NT2/D1 (cell line): ENCODE measurements around the gene AXIN1.

Experiments used
- DNase-seq: peaks from one replicate; pipeline ENCODE4 v3.0.0-alpha.2; 2011; ENCODE audit warnings: low read depth, low spot score
- H3K27me3 ChIP-seq: 2 replicates; pipeline ENCODE4 v1.6.0; 2011; ENCODE audit warnings: mild to moderate bottlenecking; ENCODE audit not compliant: insufficient read length, insufficient read depth
- H3K36me3 ChIP-seq: 2 replicates; pipeline ENCODE4 v1.6.1; 2011; ENCODE audit warnings: mild to moderate bottlenecking, low read length, mixed read lengths; ENCODE audit not compliant: insufficient read depth, insufficient read length
- H3K4me1 ChIP-seq: 2 replicates; pipeline ENCODE4 v1.5.1; 2011; ENCODE audit not compliant: insufficient read depth, insufficient read length
- H3K4me3 ChIP-seq: 2 replicates; pipeline ENCODE4 v1.5.1; 2011; ENCODE audit warnings: low read depth; ENCODE audit not compliant: insufficient read length
- H3K9ac ChIP-seq: 2 replicates; pipeline ENCODE4 v1.6.0; 2011; ENCODE audit warnings: low read depth; ENCODE audit not compliant: insufficient read length
- H3K9me3 ChIP-seq: 2 replicates; pipeline ENCODE4 v1.5.1; 2011; ENCODE audit warnings: mild to moderate bottlenecking, low read length; ENCODE audit not compliant: insufficient read depth
- SUZ12 ChIP-seq: IDR thresholded peaks from 2 replicates; pipeline ENCODE4 v1.6.1; 2011; ENCODE audit not compliant: insufficient read length, insufficient read depth; ENCODE audit errors: extremely low read depth
- YY1 ChIP-seq: IDR thresholded peaks from 2 replicates; pipeline ENCODE4 v1.6.1; 2011; ENCODE audit not compliant: insufficient read length, insufficient read depth
- ZNF274 ChIP-seq: IDR thresholded peaks from 2 replicates; pipeline ENCODE4 v1.6.1; 2011; ENCODE audit warnings: mild to moderate bottlenecking, low read depth, low read length

Gene AXIN1

DNA sequence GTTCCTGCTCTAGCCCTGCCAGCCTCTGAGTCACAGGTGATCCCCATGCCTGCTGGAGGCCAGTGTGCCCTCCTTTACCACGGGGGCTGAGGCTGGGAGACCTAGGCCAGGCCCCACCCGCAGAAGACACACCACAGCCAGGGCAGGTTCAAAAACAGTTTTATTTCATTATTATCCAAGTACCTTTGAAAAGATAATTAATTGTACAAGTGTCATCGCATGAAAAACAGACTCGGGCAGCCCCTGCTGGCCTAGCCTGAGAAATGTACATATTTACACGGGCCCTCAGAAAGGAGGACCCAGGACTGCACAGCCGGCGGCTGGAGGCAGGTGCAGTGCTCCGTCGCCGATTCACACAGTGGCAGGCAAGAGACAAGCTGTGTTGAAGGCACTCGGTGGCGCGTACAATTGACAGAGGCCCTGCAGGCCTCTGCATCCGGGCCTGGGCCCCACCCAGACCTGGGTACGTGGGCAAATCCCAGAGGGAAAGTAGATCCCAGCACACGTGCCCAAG lies 65.2 kb downstream of the AXIN1 start:
- peaks cover 68% of the 10 kb centered on the region for H3K36me3 ChIP-seq
- DNase-seq, result no peak
- no peaks in the 10 kb centered on the region for H3K9me3 ChIP-seq
- no peaks in the 10 kb centered on the region for H3K4me1 ChIP-seq
- H3K4me3 ChIP-seq, result no peak overlapping the region
- H3K27me3 ChIP-seq, result no peaks in the 10 kb centered on the region
- H3K9ac ChIP-seq, result no peak overlapping the region
- no peak for TF ChIP-seq YY1
- TF ChIP-seq ZNF274, result no peak
- no peak for TF ChIP-seq SUZ12

DNA sequence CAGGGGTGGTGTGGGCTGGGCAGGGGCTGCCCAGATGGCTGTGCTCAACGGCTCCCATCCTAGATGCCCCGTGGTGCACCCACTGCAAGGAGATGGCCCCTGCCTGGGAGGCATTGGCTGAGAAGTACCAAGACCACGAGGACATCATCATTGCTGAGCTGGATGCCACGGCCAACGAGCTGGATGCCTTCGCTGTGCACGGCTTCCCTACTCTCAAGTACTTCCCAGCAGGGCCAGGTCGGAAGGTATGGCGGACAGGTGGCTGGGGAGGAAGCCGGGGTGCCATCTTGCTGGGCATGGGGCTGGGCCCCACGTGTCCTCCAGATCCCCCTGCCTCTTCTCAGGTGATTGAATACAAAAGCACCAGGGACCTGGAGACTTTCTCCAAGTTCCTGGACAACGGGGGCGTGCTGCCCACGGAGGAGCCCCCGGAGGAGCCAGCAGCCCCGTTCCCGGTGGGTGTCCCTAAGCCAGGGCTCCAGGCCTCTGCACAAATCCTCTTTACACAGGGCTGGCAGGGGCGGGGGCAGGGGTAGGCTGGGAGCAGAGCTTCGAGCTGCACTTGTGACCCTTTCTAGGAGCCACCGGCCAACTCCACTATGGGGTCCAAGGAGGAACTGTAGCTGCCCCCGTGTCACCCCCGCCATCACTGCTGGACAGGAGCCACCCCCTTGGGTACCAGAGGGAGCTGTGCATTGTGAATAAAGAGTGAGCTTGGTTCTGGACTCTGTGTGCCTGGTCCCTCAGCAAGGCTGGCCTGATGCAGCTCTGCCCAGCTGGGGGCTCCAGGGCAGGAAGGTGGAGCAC lies 65.8 kb downstream of the AXIN1 start:
- no peak for DNase-seq
- TF ChIP-seq YY1, result no peak
- TF ChIP-seq SUZ12, result no peak
- TF ChIP-seq ZNF274, result no peak
- Histone ChIP-seq H3K27me3 (peaks cover 4% of the 10 kb centered on the region), H3K9me3 (no peaks in the 10 kb centered on the region), H3K36me3 (peaks cover 62% of the 10 kb centered on the region), H3K9ac (no peak overlapping the region), H3K4me3 (no peak overlapping the region), H3K4me1 (no peaks in the 10 kb centered on the region)

DNA sequence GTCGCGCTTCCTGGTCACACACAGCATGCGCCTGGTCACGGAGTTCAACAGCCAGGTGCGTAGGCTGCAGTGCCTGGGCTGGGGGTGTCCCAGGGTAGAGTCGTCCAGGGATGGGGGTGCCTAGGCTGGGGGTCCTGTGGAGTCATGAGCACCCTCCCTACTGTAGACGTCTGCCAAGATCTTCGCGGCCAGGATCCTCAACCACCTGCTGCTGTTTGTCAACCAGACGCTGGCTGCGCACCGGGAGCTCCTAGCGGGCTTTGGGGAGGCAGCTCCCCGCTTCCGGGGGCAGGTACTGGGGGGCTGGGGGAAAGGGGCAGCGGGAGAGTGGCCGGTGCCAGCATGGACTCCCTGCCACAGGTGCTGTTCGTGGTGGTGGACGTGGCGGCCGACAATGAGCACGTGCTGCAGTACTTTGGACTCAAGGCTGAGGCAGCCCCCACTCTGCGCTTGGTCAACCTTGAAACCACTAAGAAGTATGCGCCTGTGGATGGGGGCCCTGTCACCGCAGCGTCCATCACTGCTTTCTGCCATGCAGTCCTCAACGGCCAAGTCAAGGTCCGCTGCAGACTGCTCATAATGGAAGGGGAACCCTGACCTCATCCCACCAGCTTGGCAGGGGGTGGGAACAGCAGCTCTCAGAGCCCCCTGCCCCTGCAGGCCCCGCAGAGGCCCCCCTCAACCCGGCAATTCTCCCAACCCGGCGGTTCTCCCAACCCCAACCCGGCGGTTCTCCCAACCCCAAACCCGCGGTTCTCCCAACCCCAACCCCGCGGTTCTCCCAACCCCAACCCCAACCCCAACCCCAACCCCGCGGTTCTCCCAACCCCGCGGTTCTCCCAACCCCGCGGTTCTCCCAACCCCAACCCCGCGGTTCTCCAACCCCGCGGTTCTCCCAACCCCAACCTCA lies 67.1 kb downstream of the AXIN1 start:
- TF ChIP-seq ZNF274, result no peak
- no peak for TF ChIP-seq YY1
- no peak for TF ChIP-seq SUZ12
- peaks cover 16% of the 10 kb centered on the region for H3K27me3 ChIP-seq
- no peaks in the 10 kb centered on the region for H3K9me3 ChIP-seq
- H3K4me3 ChIP-seq, result no peak overlapping the region
- H3K4me1 ChIP-seq, result peaks cover 2% of the 10 kb centered on the region
- H3K9ac ChIP-seq, result no peak overlapping the region
- H3K36me3 ChIP-seq, result peaks cover 49% of the 10 kb centered on the region
- DNase-seq, result no peak

DNA sequence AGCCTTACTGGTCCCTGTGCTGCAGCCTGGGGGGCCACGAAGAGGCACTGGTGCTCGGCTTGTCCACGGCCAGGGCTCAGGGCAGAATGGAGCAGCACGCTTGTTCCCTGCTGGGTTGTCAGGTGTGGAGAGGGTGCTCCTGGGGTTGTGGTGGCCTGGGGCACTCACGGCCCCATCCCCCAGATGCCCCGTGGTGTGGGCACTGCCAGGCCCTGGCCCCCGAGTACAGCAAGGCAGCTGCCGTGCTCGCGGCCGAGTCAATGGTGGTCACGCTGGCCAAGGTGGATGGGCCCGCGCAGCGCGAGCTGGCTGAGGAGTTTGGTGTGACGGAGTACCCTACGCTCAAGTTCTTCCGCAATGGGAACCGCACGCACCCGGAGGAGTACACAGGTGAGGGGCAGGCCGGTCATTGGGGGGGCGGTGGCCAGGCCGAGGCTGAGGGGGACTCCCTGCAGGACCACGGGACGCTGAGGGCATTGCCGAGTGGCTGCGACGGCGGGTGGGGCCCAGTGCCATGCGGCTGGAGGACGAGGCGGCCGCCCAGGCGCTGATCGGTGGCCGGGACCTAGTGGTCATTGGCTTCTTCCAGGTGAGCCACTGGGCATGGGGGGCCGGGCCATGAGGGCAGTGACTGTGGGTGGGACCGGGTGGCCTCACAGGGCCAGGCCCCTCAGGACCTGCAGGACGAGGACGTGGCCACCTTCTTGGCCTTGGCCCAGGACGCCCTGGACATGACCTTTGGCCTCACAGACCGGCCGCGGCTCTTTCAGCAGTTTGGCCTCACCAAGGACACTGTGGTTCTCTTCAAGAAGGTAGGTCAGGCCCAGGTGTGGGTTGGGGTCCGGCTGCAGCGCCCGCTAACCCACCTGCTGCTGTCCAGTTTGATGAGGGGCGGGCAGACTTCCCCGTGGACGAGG lies 68.1 kb downstream of the AXIN1 start:
- Histone ChIP-seq H3K27me3 (peaks cover 24% of the 10 kb centered on the region), H3K9me3 (no peaks in the 10 kb centered on the region), H3K4me1 (peaks cover 2% of the 10 kb centered on the region), H3K36me3 (peaks cover 40% of the 10 kb centered on the region), H3K4me3 (no peak overlapping the region), H3K9ac (no peak overlapping the region)
- DNase-seq, result no peak
- no peak for TF ChIP-seq SUZ12
- no peak for TF ChIP-seq ZNF274
- TF ChIP-seq YY1, result no peak

DNA sequence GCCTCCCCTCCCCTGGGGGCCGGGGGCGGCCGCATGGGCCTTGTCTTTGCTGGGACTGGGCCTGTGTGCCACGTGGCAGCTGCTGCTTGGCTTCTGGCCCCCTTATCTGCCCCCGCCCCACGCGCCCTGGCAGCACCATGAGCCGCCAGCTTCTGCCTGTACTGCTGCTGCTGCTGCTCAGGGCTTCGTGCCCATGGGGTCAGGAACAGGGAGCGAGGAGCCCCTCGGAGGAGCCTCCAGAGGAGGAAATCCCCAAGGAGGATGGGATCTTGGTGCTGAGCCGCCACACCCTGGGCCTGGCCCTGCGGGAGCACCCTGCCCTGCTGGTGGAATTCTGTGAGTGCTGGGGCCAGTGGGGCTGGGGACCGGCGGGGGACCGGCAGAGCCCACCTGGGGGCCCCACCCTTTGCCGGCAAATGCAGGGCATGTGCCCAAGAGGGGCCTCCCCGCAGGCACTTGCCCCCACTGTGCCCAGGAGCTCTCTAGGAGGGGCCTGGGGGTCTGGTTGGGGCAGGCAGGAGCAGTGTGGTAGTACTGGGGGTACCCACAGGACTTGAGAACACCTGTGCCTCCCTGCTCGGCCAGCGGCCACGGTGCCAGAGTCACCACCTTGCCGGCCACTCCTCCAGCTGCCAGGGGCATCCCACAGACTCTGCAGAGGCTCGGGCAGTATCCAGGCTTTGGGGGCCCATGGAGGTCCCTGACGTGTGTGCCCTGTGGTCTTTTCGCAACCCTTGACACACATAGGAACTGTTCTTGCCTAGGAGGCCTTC lies 69.3 kb downstream of the AXIN1 start, which contains the start of gene PDIA2:
TSS of gene PDIA2 (plus strand) at position 132 of the 773 bp plus-strand sequence. CDS start at position 138, 6 bp downstream.
- no peak within 1 kb of the TSS for H3K9ac ChIP-seq
- no peaks in the 10 kb centered on the region for H3K9me3 ChIP-seq
- peaks cover 33% of the 10 kb centered on the region for H3K27me3 ChIP-seq
- H3K36me3 ChIP-seq, result peaks cover 28% of the 10 kb centered on the region
- DNase-seq, result no peak
- peaks cover 2% of the 10 kb centered on the region for H3K4me1 ChIP-seq
- no peak for TF ChIP-seq SUZ12
- no peak for TF ChIP-seq YY1
- TF ChIP-seq ZNF274, result no peak
- H3K4me3 ChIP-seq, result no peak within 1 kb of the TSS

DNA sequence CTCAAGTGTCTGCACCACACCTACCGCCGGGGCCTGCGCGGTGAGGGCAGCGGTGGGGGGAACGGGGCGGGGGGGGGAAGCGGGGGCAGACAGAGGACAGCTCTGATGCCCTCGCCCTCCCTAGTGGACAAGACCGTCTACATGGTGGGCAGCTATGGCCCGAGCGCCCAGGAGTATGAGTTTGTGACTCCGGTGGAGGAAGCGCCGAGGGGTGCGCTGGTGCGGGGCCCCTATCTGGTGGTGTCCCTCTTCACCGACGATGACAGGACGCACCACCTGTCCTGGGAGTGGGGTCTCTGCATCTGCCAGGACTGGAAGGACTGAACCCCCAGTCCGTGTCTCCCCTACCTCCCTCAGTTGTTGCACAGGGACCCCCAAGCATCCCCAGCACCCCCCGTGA lies 70.0 kb downstream of the AXIN1 start:
- Histone ChIP-seq H3K9me3 (no peaks in the 10 kb centered on the region), H3K4me1 (peaks cover 2% of the 10 kb centered on the region), H3K27me3 (peaks cover 33% of the 10 kb centered on the region), H3K4me3 (no peak overlapping the region), H3K36me3 (peaks cover 21% of the 10 kb centered on the region), H3K9ac (no peak overlapping the region)
- no peak for TF ChIP-seq YY1
- TF ChIP-seq ZNF274, result no peak
- no peak for TF ChIP-seq SUZ12
- no peak for DNase-seq
